Activated CD8-positive, alpha-beta T cell treated with anti-CD3 and anti-CD28 coated beads for 36 hours (primary cell): Measurements from ENCODE around the gene KIF3A. TPM values are rescaled to one million over a fixed set of nuclear protein-coding genes. Genes with fewer than 3 reads are reported as not detected.

ENCODE experiments used
- ATAC-seq: fragments of 200-7000 bp; cut with Tn5 transposase; one replicate; pipeline ENCODE4 v1.10.0; 2021; ENCODE audit warnings: mild to moderate bottlenecking, moderate library complexity
- CTCF ChIA-PET: fragments of 350-600 bp; sonication (Branson Sonifier 250); formaldehyde crosslinking; loops from one replicate; lab custom pipeline; 2021; ENCODE audit warnings: antibody characterized with exemption; lab: Charles Lee
- POLR2A ChIA-PET: fragments of 350-600 bp; sonication (Branson Sonifier 250); formaldehyde crosslinking; loops from one replicate; lab custom pipeline; 2021; ENCODE audit warnings: antibody characterized with exemption; lab: Charles Lee
- DNase-seq: peaks from one replicate; pipeline ENCODE4 v3.0.0-alpha.2; 2020
- H3K27ac Mint-ChIP-seq: one replicate; pipeline ENCODE4 v1.8.0; 2021; ENCODE audit warnings: mild to moderate bottlenecking, mixed read lengths
- H3K27me3 Mint-ChIP-seq: one replicate; pipeline ENCODE4 v1.8.0; 2021; ENCODE audit warnings: mixed read lengths
- H3K36me3 Mint-ChIP-seq: one replicate; pipeline ENCODE4 v1.8.0; 2021; ENCODE audit warnings: low read depth, mixed read lengths
- H3K4me1 Mint-ChIP-seq: one replicate; pipeline ENCODE4 v1.8.0; 2021; ENCODE audit warnings: low read depth, mixed read lengths
- H3K4me3 Mint-ChIP-seq: one replicate; pipeline ENCODE4 v1.8.0; 2021; ENCODE audit warnings: mild to moderate bottlenecking, moderate library complexity, mixed read lengths
- H3K9me3 Mint-ChIP-seq: one replicate; pipeline ENCODE4 v1.8.0; 2021; ENCODE audit warnings: mixed read lengths
- intact Hi-C: fragments of 100-400 bp; cut with micrococcal nuclease; formaldehyde crosslinking; loops from one replicate; pipeline ENCODE4 v1.10.0; 2022
- total RNA-seq, 2 experiments: library from RNA; stranded (reverse); gene quantifications; one replicate each; pipeline ENCODE4 v1.2.3, GENCODE V29; 2021
- TF ChIP-seq, protein P1 (sequence below): fragments of 200-600 bp; IDR thresholded peaks from one replicate; pipeline ENCODE4 v1.8.0; 2022; ENCODE audit warnings: antibody characterized with exemption, mild to moderate bottlenecking

The KIF3A gene
- total RNA-seq, 2 experiments from 2014 or later = 16.4 to 17.0 TPM

DNA sequence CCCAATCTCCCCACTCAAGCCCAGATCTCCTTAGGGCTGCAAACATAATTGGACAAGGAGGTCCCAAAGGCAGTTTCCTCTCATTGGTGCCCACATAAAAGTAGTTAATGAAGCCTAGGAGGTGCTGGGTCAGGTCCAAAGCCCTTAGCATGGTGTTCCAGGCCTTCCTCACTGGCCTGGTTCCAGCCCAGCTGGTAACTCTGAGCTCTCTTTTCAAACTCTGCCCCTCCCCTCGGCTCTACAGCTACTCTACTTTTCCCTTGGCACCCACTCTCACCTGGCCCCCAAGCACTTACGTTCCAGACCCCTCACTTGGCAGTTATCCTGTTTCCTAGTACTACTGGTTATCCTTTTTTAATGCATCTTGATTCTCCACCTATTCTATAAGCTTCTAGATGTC lies 29.8 kb upstream of the KIF3A start:
- no peak for DNase-seq
- CTCF ChIA-PET = interaction anchor here (1.1 kb wide), 1 partner anchor 20 kb away, joined by 3 read pairs; the partner anchor contains the start of gene CCNI2
- TF ChIP-seq, protein P1, sequence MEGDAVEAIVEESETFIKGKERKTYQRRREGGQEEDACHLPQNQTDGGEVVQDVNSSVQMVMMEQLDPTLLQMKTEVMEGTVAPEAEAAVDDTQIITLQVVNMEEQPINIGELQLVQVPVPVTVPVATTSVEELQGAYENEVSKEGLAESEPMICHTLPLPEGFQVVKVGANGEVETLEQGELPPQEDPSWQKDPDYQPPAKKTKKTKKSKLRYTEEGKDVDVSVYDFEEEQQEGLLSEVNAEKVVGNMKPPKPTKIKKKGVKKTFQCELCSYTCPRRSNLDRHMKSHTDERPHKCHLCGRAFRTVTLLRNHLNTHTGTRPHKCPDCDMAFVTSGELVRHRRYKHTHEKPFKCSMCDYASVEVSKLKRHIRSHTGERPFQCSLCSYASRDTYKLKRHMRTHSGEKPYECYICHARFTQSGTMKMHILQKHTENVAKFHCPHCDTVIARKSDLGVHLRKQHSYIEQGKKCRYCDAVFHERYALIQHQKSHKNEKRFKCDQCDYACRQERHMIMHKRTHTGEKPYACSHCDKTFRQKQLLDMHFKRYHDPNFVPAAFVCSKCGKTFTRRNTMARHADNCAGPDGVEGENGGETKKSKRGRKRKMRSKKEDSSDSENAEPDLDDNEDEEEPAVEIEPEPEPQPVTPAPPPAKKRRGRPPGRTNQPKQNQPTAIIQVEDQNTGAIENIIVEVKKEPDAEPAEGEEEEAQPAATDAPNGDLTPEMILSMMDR = no peak

DNA sequence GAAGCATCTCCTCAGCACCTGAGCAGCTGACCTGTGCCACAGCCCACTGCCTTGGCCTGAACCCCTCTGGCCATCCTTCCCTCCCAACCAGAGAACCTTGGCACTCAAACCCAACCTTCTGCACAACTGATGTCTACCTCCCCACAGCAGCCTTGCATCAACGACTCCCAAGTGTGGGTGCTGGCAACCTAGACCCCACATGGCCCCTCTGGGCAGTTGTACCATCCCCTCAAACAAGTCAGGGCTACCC lies 29.4 kb upstream of the KIF3A start:
- POLR2A ChIA-PET = interaction anchor here (1.1 to 1.2 kb wide), 2 partner anchors 12 to 24 kb away, joined by 5 read pairs; no protein-coding TSS in a partner anchor

More for the DNA sequence above, 29.8 kb upstream of the KIF3A start:
- POLR2A ChIA-PET = interaction anchor here (1.1 to 1.2 kb wide), 2 partner anchors 13 to 23 kb away, joined by 5 read pairs; no protein-coding TSS in a partner anchor
- H3K4me1 Mint-ChIP-seq = no peaks in the 10 kb centered on the region
- intact Hi-C loops = no loop called here
- H3K36me3 Mint-ChIP-seq = no peaks in the 10 kb centered on the region
- H3K4me3 Mint-ChIP-seq = no peak overlapping the region
- no peak for ATAC-seq
- H3K9me3 Mint-ChIP-seq = no peaks in the 10 kb centered on the region
- H3K27me3 Mint-ChIP-seq = no peaks in the 10 kb centered on the region
- H3K27ac Mint-ChIP-seq = no peak overlapping the region

DNA sequence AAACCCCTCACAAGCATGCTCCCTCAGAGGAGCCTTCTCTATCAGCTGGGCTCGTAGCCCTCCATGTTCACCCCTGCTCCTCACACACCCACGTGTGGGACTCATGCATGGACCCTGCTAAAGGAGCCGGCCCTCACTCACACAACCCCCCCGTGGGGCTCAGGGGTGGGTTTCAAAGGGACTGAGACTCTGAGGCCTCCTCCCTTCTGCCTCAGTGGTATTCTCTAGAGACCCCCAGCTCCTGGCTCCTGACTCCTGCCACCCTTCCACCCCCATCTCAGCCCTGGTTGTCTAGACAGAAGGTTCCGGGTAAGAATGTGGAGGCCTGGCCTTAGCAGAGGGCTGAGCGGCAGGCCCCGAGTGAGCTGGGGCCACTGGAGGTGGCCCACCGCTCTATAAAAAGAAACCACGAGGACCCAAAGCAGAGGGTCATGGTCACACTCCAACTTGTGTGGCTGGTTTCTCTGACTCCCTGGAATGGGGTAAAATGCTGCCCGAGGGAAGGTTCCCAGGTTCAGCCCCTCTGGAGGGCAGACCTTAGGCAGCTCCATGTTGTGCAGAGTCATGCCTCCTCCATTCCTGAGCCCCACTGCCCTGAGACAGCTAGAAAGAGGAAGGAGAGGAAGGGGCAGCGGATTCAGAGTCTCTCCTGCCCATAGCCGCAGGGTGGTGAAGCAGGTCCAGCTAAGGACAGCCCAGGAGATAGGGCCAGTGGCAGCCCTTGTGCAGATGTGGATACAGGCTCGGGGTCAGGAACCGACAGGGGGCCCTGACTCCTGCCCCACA lies 28.9 kb upstream of the KIF3A start:
- Mint-ChIP-seq H3K36me3 (no peaks in the 10 kb centered on the region), H3K9me3 (no peaks in the 10 kb centered on the region), H3K4me3 (no peak overlapping the region), H3K27ac (no peak overlapping the region), H3K4me1 (no peaks in the 10 kb centered on the region), H3K27me3 (no peaks in the 10 kb centered on the region)
- ATAC-seq = no peak
- intact Hi-C loops = no loop called here
- TF ChIP-seq, protein P1 = no peak
- POLR2A ChIA-PET = interaction anchor here (1.2 to 1.7 kb wide), 5 partner anchors 8 to 24 kb away, joined by 4 to 5 read pairs (median 5); no protein-coding TSS in a partner anchor
- no peak for DNase-seq
- CTCF ChIA-PET = interaction anchor here (1.3 kb wide), 1 partner anchor 54 kb away, joined by 3 read pairs; no protein-coding TSS in a partner anchor

More for the DNA sequence above, 29.4 kb upstream of the KIF3A start:
- Mint-ChIP-seq H3K4me3 (no peak overlapping the region), H3K9me3 (no peaks in the 10 kb centered on the region), H3K27ac (no peak overlapping the region), H3K36me3 (no peaks in the 10 kb centered on the region), H3K4me1 (no peaks in the 10 kb centered on the region), H3K27me3 (no peaks in the 10 kb centered on the region)
- TF ChIP-seq, protein P1 = no peak
- CTCF ChIA-PET = interaction anchor here (1.1 kb wide), 1 partner anchor 19 kb away, joined by 3 read pairs; the partner anchor contains the start of gene CCNI2
- intact Hi-C loops = no loop called here
- no peak for ATAC-seq
- DNase-seq = no peak

DNA sequence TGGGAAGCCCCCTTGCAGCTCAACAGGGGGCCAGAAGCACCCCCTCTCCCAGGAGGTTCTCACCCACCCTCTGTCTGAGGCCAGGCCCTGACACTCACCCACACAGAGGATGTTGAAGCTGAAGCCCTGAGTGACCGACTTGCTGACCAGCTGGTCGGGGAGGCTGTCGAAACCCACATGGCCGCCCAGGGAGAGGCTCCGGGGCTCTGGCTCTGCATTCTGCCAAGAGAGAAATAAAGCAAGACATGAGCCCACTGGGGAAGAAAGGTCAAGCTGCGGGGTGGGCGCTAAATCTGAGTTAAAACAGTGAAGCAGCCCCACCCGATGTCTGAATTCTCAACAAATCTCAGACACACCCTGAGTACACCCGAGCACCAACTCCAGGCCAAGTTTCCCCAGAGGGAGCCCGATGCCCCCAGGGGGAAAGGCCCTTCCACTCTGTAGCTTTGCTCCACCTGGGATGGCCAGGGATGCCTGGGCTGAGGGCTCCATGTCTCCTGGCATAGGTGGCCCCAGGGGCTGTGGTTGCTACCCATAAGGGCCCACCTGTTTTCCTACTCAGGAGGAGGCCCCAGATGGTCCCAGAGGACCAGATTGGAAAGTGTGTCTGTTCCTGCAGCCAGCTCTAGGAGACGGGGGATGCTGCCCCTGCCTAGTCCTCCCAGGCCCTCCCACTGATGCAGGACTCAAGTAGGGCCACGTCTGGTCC lies 28.1 kb upstream of the KIF3A start:
- H3K27ac Mint-ChIP-seq = no peak overlapping the region
- DNase-seq = no peak
- CTCF ChIA-PET = interaction anchor here (0.8 to 1.3 kb wide), 2 partner anchors 55 to 78 kb away, joined by 3 read pairs; no protein-coding TSS in a partner anchor
- no peaks in the 10 kb centered on the region for H3K27me3 Mint-ChIP-seq
- no peaks in the 10 kb centered on the region for H3K9me3 Mint-ChIP-seq
- POLR2A ChIA-PET = interaction anchor here (1.3 to 1.7 kb wide), 4 partner anchors 8 to 11 kb away, joined by 4 to 5 read pairs (median 5); no protein-coding TSS in a partner anchor
- TF ChIP-seq, protein P1 = no peak
- H3K4me1 Mint-ChIP-seq = no peaks in the 10 kb centered on the region
- intact Hi-C loops = no loop called here
- H3K4me3 Mint-ChIP-seq = no peak overlapping the region
- no peaks in the 10 kb centered on the region for H3K36me3 Mint-ChIP-seq
- ATAC-seq = no peak
